ENCODE measurements around the gene MBNL1. TPM values are rescaled to one million over a fixed set of nuclear protein-coding genes. Genes with fewer than 3 reads are reported as not detected.

Gene MBNL1
- total RNA-seq (100 to 1,000 TPM; 142 to 160 (median 154) TPM), polyA plus RNA-seq (52.7 TPM)
- long read RNA-seq, donor 1, full-length matches to known transcripts: 18 of 88 reads
- long read RNA-seq, donor 1, partial matches to known transcripts: 35 of 88 reads
- long read RNA-seq, donor 1, other reads (novel, unspliced or antisense): 35 of 88 reads
- long read RNA-seq, donor 2, full-length matches to known transcripts: 5 of 26 reads
- long read RNA-seq, donor 2, partial matches to known transcripts: 10 of 26 reads
- long read RNA-seq, donor 2, other reads (novel, unspliced or antisense): 11 of 26 reads
- long read RNA-seq, donor 3, full-length matches to known transcripts: 50 of 217 reads
- long read RNA-seq, donor 3, partial matches to known transcripts: 72 of 217 reads
- long read RNA-seq, donor 3, other reads (novel, unspliced or antisense): 95 of 217 reads
- long read RNA-seq, donor 4, full-length matches to known transcripts: 4 of 39 reads
- long read RNA-seq, donor 4, partial matches to known transcripts: 9 of 39 reads
- long read RNA-seq, donor 4, other reads (novel, unspliced or antisense): 26 of 39 reads

- H3K4me1 ChIP-seq (ENCODE audit: control insufficient read depth, insufficient read depth, low read length): peaks cover 7% of the 10 kb centered on the region
- intact Hi-C loops (cut with DNase I): loop anchor here in 3 of 4 donors (10.0 kb wide), 3 partner anchors 56 to 176 kb away; no protein-coding TSS in a partner anchor
Measured at GRCh38 chr3:152268555-152269055, at the start of gene MBNL1. Gene MBNL1, plus strand, starts transcription at chr3:152268929. Its CDS starts 31,265 bp downstream, at chr3:152300194.

GRCh38 chr3:152219216-152219615 is 49.5 kb upstream of the MBNL1 start:
- no peak for ATAC-seq
- intact Hi-C loops (cut with DNase I): no loop called here
- no peak for DNase-seq
- Histone ChIP-seq H3K4me3 (ENCODE audit: low read length) (no peak overlapping the region), H3K27ac (ENCODE audit: low read length) (no peak overlapping the region), H3K9me3 (ENCODE audit: control insufficient read depth, low read length) (no peaks in the 10 kb centered on the region), H3K4me1 (ENCODE audit: control insufficient read depth, insufficient read depth, low read length) (no peaks in the 10 kb centered on the region), H3K27me3 (ENCODE audit: control insufficient read depth, insufficient read depth) (no peaks in the 10 kb centered on the region)
- WGBS: 64% methylated on average over 3 of the region's 3 CpGs

More at GRCh38 chr3:152268555-152269055, at the start of gene MBNL1:
- Histone ChIP-seq H3K4me3 (ENCODE audit: low read length) (peak within 1 kb of the TSS; percentile 70), H3K27me3 (ENCODE audit: control insufficient read depth, insufficient read depth) (no peaks in the 10 kb centered on the region), H3K27ac (ENCODE audit: low read length) (peak within 1 kb of the TSS; percentile 88), H3K9me3 (ENCODE audit: control insufficient read depth, low read length) (no peaks in the 10 kb centered on the region)
- under 1% methylated on average over 50 of the region's 50 CpGs for WGBS
- DNase-seq (peak; percentile 82 to 92 (median 90)), ATAC-seq (peak; percentile 84 to 88)

GRCh38 chr3:152219769-152220255 is 48.9 kb upstream of the MBNL1 start:
- WGBS: 84% methylated on average over 2 of the region's 2 CpGs
- Histone ChIP-seq H3K9me3 (ENCODE audit: control insufficient read depth, low read length) (no peaks in the 10 kb centered on the region), H3K27ac (ENCODE audit: low read length) (no peak overlapping the region), H3K4me1 (ENCODE audit: control insufficient read depth, insufficient read depth, low read length) (no peaks in the 10 kb centered on the region), H3K4me3 (ENCODE audit: low read length) (no peak overlapping the region), H3K27me3 (ENCODE audit: control insufficient read depth, insufficient read depth) (no peaks in the 10 kb centered on the region)
- DNase-seq: no peak
- no peak for ATAC-seq
- intact Hi-C loops (cut with DNase I): no loop called here

GRCh38 chr3:152222327-152222726 is 46.4 kb upstream of the MBNL1 start:
- WGBS: 34% methylated on average over 2 of the region's 2 CpGs
- Histone ChIP-seq H3K4me1 (ENCODE audit: control insufficient read depth, insufficient read depth, low read length) (no peaks in the 10 kb centered on the region), H3K9me3 (ENCODE audit: control insufficient read depth, low read length) (no peaks in the 10 kb centered on the region), H3K4me3 (ENCODE audit: low read length) (no peak overlapping the region), H3K27ac (ENCODE audit: low read length) (no peak overlapping the region), H3K27me3 (ENCODE audit: control insufficient read depth, insufficient read depth) (no peaks in the 10 kb centered on the region)
- ATAC-seq: peak in 1 of 2 donors; percentile 72
- intact Hi-C loops (cut with DNase I): no loop called here
- DNase-seq: no peak

- H3K27ac ChIP-seq (ENCODE audit: low read length): no peak overlapping the region
- DNase-seq (no peak), ATAC-seq (no peak)
- H3K4me1 ChIP-seq (ENCODE audit: control insufficient read depth, insufficient read depth, low read length): no peaks in the 10 kb centered on the region
- no peak overlapping the region for H3K4me3 ChIP-seq (ENCODE audit: low read length)
- no peaks in the 10 kb centered on the region for H3K27me3 ChIP-seq (ENCODE audit: control insufficient read depth, insufficient read depth)
- 61% methylated on average over 2 of the region's 2 CpGs for WGBS
- H3K9me3 ChIP-seq (ENCODE audit: control insufficient read depth, low read length): no peaks in the 10 kb centered on the region
- intact Hi-C loops (cut with DNase I): no loop called here
Measured at GRCh38 chr3:152225201-152225600, 43.5 kb upstream of the MBNL1 start.

GRCh38 chr3:152226176-152226575 is 42.6 kb upstream of the MBNL1 start:
- DNase-seq (no peak), ATAC-seq (no peak)
- Histone ChIP-seq H3K4me1 (ENCODE audit: control insufficient read depth, insufficient read depth, low read length) (no peaks in the 10 kb centered on the region), H3K27ac (ENCODE audit: low read length) (no peak overlapping the region), H3K4me3 (ENCODE audit: low read length) (no peak overlapping the region), H3K27me3 (ENCODE audit: control insufficient read depth, insufficient read depth) (no peaks in the 10 kb centered on the region), H3K9me3 (ENCODE audit: control insufficient read depth, low read length) (no peaks in the 10 kb centered on the region)
- intact Hi-C loops (cut with DNase I): no loop called here
- WGBS: 90% methylated on average over 2 of the region's 2 CpGs

- Histone ChIP-seq H3K27ac (ENCODE audit: low read length) (no peak overlapping the region), H3K27me3 (ENCODE audit: control insufficient read depth, insufficient read depth) (no peaks in the 10 kb centered on the region), H3K4me1 (ENCODE audit: control insufficient read depth, insufficient read depth, low read length) (no peaks in the 10 kb centered on the region), H3K4me3 (ENCODE audit: low read length) (no peak overlapping the region), H3K9me3 (ENCODE audit: control insufficient read depth, low read length) (no peaks in the 10 kb centered on the region)
- intact Hi-C loops (cut with DNase I): no loop called here
- DNase-seq (no peak), ATAC-seq (no peak)
- 90% methylated on average over 2 of the region's 2 CpGs for WGBS
Measured at GRCh38 chr3:152227027-152227426, 41.7 kb upstream of the MBNL1 start.

GRCh38 chr3:152229692-152230091 is 39.0 kb upstream of the MBNL1 start:
- DNase-seq: no peak
- ATAC-seq: peak; percentile 53 to 87
- Histone ChIP-seq H3K27me3 (ENCODE audit: control insufficient read depth, insufficient read depth) (no peaks in the 10 kb centered on the region), H3K9me3 (ENCODE audit: control insufficient read depth, low read length) (no peaks in the 10 kb centered on the region), H3K4me1 (ENCODE audit: control insufficient read depth, insufficient read depth, low read length) (no peaks in the 10 kb centered on the region), H3K27ac (ENCODE audit: low read length) (no peak overlapping the region), H3K4me3 (ENCODE audit: low read length) (no peak overlapping the region)
- 30% methylated on average over 1 of the region's 1 CpG for WGBS
- intact Hi-C loops (cut with DNase I): no loop called here

GRCh38 chr3:152230370-152230769 is 38.4 kb upstream of the MBNL1 start:
- no peaks in the 10 kb centered on the region for H3K27me3 ChIP-seq (ENCODE audit: control insufficient read depth, insufficient read depth)
- ATAC-seq: no peak
- H3K4me1 ChIP-seq (ENCODE audit: control insufficient read depth, insufficient read depth, low read length): no peaks in the 10 kb centered on the region
- no peak for DNase-seq
- H3K9me3 ChIP-seq (ENCODE audit: control insufficient read depth, low read length): no peaks in the 10 kb centered on the region
- no peak overlapping the region for H3K27ac ChIP-seq (ENCODE audit: low read length)
- H3K4me3 ChIP-seq (ENCODE audit: low read length): no peak overlapping the region
- WGBS: 90% methylated on average over 1 of the region's 1 CpG
- intact Hi-C loops (cut with DNase I): no loop called here

- intact Hi-C loops (cut with DNase I): no loop called here
- ATAC-seq: no peak
Measured at GRCh38 chr3:152232001-152232400, 36.7 kb upstream of the MBNL1 start.

GRCh38 chr3:152232679-152233078 is 36.0 kb upstream of the MBNL1 start:
- no peak for ATAC-seq
- WGBS: 91% methylated on average over 2 of the region's 2 CpGs
- Histone ChIP-seq H3K9me3 (ENCODE audit: control insufficient read depth, low read length) (no peaks in the 10 kb centered on the region), H3K27me3 (ENCODE audit: control insufficient read depth, insufficient read depth) (no peaks in the 10 kb centered on the region), H3K4me3 (ENCODE audit: low read length) (no peak overlapping the region), H3K4me1 (ENCODE audit: control insufficient read depth, insufficient read depth, low read length) (no peaks in the 10 kb centered on the region), H3K27ac (ENCODE audit: low read length) (no peak overlapping the region)
- no peak for DNase-seq
- intact Hi-C loops (cut with DNase I): no loop called here

More at GRCh38 chr3:152232001-152232400, 36.7 kb upstream of the MBNL1 start:
- H3K27ac ChIP-seq (ENCODE audit: low read length): no peak overlapping the region
- H3K9me3 ChIP-seq (ENCODE audit: control insufficient read depth, low read length): no peaks in the 10 kb centered on the region
- DNase-seq: no peak
- WGBS: 91% methylated on average over 1 of the region's 1 CpG
- H3K27me3 ChIP-seq (ENCODE audit: control insufficient read depth, insufficient read depth): no peaks in the 10 kb centered on the region
- H3K4me3 ChIP-seq (ENCODE audit: low read length): no peak overlapping the region
- H3K4me1 ChIP-seq (ENCODE audit: control insufficient read depth, insufficient read depth, low read length): no peaks in the 10 kb centered on the region
